Vagina (tissue), 2 donors: ENCODE data around the gene SLC25A18.

ENCODE experiments used
- POLR2A ChIP-seq, 2 donors: fragments of 450-650 bp; IDR thresholded peaks; one replicate each; pipeline ENCODE4 v1.6.1; 2017; ENCODE audit warnings: antibody characterized with exemption in 2 of 2, mild to moderate bottlenecking in 2 of 2, moderate library complexity in 2 of 2
- TF ChIP-seq, protein P1 (sequence below), 3 experiments: fragments of 450-650 bp in 2 of 3; fragments of 200-600 bp in 1 of 3; sonication (generic) in 1 of 3; IDR thresholded peaks; one replicate each; pipeline ENCODE4 v1.5.1; 2017 to 2019; ENCODE audit warnings: antibody characterized with exemption in 3 of 3, mild to moderate bottlenecking in 2 of 3, moderate library complexity in 2 of 3

DNA sequence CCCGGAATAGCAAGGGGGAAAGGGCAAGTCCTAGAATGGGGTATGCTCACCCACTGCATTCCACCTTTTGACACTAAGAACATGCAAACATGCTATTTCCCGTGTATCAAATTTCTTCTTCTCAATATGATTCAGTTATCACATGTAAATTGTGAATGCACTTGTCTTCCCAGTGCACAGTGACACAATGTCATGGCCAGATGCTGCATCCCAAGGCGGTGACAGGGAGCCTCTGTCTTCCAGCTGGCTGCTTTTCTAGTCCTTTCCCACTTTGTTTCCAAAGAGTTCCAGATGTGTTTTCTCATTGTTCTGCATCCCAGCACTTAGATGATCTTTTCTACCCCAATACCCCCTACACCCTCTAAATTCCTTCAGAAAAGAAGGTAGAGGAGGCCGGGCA lies 12.4 kb downstream of the SLC25A18 start:
- TF ChIP-seq, protein P1, sequence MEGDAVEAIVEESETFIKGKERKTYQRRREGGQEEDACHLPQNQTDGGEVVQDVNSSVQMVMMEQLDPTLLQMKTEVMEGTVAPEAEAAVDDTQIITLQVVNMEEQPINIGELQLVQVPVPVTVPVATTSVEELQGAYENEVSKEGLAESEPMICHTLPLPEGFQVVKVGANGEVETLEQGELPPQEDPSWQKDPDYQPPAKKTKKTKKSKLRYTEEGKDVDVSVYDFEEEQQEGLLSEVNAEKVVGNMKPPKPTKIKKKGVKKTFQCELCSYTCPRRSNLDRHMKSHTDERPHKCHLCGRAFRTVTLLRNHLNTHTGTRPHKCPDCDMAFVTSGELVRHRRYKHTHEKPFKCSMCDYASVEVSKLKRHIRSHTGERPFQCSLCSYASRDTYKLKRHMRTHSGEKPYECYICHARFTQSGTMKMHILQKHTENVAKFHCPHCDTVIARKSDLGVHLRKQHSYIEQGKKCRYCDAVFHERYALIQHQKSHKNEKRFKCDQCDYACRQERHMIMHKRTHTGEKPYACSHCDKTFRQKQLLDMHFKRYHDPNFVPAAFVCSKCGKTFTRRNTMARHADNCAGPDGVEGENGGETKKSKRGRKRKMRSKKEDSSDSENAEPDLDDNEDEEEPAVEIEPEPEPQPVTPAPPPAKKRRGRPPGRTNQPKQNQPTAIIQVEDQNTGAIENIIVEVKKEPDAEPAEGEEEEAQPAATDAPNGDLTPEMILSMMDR (IDR thresholded peaks at IDR 0.05), result no peak
- no peak for TF ChIP-seq POLR2A (IDR thresholded peaks at IDR 0.05)
